Right kidney (tissue), 1 donor: ENCODE data around the gene KCNIP2.
A peak's percentile ranks its signal among the peaks of the same experiment; 100 is the strongest.

Source experiments
- DNase-seq: peaks from one replicate; pipeline ENCODE4 v3.0.0-alpha.2; 2016

KCNIP2 gene

DNA sequence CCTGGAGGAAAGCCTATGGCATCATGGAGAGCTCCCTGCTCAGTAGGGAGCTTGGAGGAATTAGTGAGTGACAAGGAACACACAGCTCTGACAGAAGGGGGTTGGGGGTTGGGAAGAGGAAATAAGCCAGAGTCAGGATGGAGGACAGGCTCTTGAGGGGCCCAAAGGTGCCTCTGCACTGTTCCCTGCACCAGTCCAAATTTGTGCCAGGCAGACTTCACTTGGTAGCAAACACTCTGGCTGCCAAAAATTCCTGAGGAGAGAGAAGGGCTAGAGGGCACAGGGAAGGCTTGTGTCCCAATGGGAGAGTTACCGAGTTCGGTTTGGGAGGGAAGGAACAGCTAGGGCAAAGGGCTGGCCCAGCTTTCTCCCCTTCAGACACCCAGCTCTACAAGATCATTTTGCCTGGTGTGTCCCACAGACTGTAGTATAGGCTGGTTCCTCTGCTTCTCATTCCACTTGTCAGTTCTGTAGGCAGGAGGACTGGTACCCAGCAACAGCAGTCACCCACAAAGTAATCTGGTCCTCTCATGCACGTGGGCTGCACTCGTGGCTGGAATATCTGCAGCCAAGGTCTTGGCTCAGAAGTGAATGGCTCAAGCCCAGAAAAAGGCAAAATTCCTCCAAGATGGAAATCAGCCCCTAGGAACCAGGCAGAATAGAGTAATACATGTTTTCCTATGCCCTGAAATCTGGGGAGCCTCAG is 8.0 kb upstream of the KCNIP2 start:
- DNase-seq = no peak

DNA sequence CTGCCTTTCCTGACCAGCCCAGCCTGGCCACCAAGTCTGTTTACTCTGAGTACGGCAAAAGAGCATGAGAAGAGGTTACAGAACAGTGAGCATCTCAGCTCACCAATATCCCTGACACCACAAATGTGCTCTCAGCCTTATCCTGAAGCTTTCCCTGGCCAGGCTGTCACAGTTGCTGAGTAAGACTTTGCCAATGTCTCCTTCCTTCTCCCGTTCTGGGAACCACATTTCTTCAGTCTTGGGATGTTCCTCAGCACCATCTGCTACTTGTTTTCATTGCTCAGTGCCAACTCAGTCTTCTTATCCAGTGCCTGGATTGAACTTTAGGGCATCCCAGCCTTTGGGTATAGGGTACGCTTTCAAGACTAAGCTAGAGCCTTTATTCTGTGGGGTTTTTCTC is 7.1 kb upstream of the KCNIP2 start:
- no peak for DNase-seq

DNA sequence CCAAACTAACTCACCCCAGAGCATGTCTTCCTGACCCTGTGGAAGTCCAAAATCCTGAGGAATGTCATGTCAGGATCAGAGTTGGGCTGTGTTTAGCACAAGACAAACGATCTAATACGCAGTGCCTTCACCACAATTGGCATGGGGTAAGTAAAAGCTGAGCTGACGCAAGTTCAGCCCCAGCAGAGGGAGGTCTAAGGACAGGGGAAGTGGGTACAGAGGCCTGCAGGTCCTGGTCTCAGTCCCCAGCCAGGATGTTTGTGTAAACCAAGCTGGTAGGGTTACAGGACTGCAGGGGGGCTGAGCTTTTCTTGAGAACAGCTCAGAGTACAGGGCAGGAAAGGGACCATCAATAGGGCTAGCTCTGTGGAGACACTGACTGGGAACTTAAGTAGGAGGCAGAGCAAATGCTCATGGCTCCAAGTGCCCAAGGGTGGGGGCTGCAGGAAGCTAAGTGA is 5.3 kb upstream of the KCNIP2 start:
- DNase-seq = no peak

DNA sequence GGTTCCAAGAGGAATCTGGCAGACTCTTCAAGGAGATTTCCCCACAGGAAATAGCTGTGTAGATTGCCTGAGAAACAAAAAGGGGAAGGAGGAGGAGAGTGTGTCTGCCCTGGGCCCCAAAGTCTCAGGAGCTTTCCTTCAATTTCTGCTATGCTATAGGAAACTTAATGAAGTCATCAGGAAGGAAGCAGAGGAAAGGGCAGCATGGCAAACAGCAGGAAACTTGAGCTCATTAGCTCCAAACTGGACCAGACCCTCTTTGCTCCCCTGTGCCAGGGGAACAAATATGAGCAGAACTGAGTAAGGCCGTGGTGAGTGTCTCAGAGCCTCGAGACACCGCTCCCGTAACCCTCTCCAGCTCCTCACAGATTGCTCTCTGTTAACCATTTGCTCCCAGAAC is 4.8 kb upstream of the KCNIP2 start:
- DNase-seq = no peak

DNA sequence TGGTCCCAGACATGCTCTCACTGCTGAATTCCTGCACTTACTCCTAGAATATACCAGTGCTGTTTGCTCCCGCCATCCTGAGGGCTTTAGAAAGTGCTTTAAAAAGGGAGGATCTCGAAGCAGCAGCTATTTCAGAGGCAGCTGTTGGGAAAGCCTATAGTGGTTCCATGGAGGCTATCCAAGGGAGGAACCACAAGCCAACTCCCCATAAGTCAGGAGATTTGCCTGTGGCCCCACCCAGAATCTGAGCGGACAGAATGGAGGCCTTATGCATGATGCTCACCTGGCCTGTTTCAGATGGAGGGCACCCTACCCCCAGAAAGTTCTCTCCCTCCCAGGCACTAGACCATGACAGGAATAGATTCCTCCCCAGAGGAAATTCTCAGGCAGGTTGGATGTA is 2.3 kb upstream of the KCNIP2 start:
- no peak for DNase-seq

DNA sequence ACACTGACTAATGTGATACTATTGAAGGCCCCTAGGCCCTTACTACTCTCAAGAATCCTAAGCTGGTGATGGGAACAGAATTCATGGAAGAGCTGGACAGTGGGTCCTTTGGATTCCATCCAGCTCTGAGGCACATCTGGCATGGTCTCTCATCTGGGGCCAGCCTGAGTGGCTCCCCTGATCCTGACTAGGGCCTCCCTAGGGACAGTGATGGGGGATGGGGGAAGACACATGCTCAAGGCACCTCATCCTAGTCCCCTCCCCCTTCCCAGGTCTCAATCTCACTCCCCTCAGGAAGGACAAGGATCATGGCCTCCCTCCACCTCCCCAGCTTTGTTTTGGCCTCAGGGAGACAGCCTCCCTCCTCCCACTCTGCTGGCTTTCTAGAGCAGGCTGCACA is 1.8 kb downstream of the KCNIP2 start:
- no peak for DNase-seq

DNA sequence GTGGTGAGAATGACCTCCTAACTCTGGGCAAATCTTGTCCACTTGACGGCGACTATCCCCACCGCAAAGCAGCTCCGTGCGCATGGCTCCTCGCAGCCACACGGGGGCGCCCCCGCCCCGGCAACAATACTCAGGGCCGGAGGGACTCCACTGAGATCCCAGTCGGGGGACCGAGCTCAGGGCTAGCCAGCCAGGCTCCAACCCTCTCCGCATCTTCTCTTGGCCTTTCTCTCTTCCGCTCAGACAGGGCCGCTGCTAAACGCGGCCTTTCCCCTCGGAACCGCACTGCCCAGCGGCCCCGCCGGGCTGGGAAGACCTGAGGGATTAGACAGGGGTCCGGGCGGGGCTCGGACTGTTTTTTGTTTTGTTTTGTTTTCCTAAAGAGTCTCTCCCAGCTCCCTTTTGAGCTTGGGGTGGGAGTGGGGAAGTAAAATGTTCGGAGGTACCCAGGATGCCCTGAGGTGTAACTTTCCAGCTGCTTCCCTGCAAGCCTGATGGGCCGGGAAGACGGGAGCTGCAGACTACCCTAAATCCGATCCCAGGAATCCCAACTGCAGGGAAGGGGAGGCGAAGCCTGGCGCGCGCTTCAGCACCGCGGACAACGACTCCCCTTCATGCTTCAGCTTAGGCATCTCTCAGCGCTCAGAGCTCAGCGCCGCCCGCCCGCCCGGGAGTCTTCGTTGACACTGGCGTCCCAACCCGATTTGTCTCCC is 2.7 kb downstream of the KCNIP2 start:
- DNase-seq = peak; percentile 86

DNA sequence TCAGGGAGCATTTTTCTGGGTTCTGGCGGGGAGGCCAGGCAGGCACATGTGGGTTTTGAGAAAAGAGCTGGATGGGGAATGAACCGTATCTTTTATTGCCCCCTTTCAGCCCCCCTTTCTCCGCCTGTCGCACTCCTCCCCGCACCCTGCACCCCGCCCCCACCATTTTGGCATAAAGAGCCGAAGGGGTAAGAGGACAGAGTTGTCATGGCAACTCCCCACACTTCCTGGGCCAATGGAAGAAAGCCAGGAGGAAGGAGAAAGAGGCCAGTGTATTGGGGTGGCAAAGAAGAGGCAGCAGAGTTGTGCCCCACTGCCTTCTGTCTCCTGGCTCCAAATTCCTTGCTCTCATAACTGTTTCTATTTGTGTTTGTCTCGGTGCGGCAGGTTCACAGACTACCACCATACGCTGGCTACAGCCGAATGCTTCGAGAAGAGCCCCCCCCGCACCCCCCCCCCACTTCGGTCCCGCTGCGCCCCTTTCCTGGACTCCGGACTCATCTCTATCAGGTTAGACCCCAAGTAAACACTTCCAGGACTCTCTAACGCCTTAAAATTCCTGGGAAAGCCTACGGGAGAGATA is 3.4 kb downstream of the KCNIP2 start:
- DNase-seq = no peak

DNA sequence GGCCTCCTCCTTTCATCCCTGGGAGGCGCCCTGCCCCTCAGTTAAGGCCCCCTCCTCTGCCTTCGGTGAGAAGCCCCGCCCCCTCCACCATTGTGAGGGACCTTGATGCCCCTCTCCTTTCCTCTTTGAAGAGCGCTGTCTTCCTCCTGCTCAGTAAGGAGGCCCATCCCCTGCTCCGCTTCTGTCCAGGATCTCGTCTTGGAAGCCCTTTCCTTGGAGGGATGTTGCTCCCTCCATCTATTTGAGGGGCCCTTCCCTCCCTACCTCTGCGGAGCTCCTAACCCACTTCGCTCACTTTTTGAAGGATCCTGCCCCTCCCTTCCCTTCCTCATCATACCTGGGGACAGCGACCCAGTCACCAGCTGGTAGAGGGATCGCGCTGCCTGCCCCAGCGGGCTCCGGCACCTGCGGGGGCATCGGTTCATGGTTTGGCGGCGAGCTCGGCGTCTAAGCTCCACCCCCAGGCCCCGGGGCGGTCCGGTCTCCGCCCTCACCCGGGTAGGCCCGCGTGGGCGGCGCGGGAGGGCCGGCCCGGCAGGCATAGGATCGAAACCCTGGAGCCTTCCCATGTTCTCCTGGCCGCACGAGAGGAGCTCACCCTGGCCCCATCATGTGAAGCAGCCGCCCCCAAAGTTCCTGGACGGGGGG is 4.1 kb downstream of the KCNIP2 start:
- peak; percentile 41 for DNase-seq

DNA sequence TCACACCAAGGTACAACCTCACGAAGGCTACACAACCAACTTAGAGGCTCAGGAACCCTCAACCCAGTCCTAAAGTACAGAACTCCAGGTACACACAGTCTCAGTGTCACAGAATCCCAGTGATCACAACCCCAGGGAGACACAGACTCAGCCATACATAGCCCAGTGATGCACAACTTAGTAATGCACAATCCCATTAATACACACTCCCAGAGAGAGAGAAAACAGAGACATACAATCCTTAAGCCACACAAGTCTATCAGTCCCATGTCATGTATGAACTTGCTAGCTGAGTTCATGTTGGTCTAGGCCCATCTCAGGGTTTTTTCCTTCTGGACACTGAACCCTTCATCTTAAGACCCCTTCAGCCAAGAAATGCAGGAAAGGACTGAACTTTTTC is 4.6 kb downstream of the KCNIP2 start:
- DNase-seq = no peak

DNA sequence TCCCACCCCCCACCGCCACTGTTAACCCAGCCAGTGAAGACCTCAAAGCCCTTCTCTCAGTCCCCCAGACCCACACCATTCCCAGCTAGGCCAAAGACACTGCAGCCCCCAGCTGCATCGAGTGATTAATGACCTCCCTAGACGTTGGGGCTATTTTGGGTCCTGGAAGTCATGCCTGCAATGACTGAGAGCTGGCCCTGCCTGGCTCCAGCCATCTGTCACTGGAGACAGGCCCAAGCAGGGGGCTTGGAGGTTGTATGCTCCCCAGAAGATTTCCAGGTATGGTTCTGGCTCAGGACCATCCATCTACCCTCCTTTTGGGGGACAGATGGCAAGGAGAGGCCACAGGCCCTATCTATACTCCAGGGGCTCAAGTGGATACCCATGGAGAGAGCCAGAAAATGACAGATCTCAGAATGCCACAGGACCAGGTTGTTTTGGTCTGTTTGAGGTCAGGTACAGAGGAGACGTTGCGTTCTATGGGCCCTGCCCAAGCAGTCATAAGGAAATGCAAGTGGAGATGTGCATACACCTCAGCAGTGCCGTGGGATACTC is 5.1 kb downstream of the KCNIP2 start:
- DNase-seq = no peak

DNA sequence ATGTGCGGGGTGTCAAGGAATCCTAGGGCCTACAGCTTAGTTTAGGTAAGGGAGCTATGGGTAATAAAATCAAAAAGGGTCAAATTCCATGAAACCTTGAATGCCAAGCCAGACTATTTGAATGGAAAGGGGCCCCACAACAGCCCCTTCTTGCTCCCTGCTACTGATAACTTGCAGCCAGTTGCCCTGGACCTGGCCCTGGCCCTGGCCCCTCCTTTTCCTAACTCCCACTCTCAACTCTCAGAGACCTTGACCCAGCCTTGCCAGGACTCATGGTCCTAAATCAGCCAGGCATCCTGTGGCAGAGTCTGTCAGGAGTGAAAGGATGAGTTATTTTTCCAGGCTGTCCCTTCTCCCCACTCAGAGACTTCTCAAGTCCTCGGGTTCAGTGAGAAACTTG is 5.9 kb downstream of the KCNIP2 start:
- no peak for DNase-seq

DNA sequence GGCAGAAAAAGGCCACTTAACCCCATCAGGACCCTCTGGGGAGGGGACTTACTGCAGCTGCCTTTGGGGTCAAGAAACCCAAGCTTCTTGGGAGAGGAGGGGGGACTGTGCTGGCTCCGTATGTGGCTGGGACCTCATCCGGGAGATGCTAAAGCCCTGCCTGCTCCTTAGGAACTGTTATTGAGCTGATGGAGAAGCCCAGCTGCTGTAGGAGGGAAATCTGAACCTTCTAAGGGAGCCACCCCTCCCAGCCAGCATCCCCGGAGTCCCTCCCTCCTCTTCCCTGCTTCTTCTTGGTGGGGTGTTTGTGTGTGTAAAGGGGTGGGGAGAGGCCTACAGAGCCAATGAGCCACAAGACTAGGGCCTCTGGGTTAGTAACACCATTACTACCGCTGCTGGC is 8.2 kb downstream of the KCNIP2 start:
- no peak for DNase-seq

DNA sequence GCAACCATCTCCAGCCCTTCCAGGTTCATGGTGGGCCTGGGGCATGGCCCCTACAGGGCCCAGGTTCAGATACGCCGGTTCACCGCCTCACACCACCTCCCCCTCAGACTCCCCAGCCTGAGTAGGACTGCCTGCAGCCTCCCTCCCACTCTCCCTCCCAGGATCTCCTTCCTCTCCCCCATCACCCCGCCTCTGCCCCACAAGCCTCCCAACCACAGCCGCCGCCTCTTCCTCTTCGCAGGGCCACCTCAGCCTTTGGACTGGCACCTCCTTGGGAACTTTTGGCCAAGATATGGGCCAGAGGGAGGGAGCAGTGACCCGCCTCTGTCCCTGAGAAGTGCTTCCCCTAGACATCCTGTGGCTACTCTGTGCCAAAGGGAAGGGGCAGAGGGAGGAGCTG is 9.3 kb downstream of the KCNIP2 start:
- no peak for DNase-seq

DNA sequence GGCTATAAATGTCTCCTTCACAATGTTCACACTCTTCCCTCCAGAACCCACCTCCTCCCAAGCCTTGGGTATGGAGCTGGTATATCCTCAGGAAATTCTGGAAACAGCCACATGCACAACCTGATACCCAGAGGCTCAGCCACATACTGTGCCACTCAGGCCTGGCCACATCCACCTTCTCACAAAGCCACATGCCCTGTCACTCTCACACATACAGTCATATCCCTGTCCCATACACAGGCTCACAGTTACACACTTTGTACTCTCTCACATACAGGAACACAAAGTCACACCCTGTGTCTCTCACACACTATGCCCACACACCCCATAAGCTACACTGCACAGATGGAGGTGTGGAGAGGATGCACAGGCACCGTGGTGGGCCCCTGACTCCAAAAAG is 10.1 kb downstream of the KCNIP2 start:
- DNase-seq = no peak

DNA sequence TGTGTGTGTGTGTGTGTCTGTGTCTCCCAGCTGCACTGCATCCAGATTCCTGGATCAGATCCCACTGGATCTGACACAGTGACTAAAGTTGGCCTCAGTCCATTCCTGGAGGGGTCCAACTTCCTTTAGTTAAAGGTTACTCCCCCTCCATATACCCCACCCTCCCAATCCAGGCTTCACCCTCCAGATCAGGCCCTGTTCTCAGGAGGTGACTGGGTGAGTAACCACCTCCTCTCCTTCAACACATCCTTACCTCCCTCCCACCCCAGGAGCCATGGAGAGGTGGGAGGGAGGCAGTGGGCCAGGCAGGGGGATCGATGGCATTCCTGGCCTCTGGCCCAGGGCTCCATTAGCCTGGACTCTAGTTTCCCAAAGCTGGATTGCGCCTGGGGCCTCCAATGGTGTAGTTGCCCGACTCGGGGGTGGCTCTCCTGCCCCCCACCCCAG is 11.3 kb downstream of the KCNIP2 start:
- DNase-seq = no peak

DNA sequence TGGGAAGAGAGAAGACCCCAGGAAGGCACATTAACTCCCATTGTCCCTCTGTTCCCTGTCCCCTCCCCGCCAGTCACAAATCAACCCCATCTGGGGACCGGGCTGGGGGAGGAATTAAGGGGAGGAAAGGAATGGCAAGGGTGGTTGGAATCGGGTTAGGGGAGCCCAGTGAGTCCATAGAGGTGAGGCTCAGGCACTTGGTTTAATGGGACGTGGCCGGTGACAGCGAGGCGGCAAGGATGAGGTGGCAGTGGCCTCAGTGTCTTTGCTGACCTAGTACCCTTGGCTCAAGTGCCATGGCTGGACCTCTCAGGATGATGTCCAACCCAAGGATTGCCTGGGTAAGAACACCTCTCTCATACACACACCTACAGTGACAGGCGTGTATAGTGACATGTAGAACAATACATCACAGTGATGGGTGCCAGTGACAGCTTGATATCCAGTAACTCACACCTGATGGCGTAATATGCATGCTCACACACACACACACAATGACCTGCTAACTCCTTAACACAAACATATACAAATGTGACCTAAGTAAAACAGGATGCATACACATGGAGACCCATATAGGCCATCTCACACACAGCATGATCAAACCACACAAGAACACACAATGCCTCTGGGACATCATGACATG is 12.3 kb downstream of the KCNIP2 start:
- no peak for DNase-seq

DNA sequence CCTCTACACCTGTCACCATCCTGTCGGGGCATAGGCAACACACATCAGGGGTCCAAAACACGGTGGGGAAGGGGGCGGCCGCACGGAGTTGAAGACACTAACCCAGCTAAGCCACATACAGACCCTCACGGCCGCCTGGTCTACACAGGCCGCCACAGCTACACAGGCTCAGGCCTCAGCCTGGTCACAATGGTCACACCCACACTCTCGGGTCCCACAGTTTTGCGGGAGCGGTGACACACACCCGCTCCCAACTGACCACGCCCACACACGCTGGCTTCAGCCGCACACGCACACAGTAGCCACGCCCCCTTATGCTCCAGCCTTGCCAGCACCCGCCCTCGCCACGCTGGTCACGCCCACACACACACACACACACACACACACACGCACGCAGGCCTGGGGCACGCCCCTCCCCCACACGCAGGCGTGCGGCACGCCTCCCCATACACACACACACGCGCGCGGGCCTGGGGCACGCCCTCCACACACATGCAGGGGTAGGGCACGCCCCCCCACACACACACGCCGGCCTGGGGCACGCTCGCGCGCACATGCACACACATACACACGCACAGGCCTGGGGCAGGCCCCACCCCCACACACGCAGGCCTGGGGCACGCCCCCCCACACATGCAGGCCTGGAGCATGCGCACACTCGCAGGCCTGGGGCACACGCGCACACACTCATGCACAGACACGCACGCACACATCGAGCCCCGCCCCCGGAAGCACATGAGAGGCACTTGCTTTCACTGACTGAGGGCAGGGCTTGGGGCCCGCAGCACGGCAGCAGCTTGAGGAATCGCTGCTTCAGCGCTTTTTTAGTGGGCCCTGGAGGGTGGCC is 13.1 kb downstream of the KCNIP2 start:
- peak; percentile 98 for DNase-seq

DNA sequence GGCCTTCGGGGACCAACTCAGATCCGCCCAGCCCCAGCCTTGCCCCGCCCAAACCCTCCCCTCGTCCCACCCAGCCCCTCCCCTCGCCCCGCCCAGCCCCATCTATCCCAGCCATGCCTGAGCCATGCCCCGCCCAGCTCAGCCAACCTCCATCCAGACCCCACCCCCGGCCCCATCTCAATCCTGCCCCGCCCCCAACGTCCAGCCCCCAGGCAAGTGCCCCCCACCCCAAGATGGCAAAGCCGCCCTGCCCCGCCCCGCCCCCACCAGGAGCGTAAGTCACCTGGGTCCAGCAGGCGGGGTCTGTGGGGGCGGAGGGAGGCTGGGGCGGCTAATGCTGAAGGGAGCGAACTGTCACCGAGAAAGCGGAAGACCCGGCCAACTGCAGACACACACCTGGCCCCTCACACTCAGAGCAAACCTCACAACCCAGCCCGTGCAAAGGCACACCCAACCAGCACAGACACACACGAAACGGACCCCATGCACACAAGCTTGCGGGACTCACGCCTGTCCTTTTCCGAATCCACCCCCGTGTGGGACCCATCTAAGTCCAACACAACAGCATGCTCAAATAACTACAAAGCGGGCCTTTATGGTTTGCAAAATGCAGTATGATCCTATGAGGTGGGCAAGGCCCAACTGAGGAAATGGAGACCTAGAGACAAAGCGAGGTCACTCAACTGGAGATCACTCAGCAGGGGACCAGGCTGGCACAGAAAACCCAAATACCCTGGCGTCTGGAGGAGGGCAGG is 13.9 kb downstream of the KCNIP2 start:
- peak; percentile 75 for DNase-seq

DNA sequence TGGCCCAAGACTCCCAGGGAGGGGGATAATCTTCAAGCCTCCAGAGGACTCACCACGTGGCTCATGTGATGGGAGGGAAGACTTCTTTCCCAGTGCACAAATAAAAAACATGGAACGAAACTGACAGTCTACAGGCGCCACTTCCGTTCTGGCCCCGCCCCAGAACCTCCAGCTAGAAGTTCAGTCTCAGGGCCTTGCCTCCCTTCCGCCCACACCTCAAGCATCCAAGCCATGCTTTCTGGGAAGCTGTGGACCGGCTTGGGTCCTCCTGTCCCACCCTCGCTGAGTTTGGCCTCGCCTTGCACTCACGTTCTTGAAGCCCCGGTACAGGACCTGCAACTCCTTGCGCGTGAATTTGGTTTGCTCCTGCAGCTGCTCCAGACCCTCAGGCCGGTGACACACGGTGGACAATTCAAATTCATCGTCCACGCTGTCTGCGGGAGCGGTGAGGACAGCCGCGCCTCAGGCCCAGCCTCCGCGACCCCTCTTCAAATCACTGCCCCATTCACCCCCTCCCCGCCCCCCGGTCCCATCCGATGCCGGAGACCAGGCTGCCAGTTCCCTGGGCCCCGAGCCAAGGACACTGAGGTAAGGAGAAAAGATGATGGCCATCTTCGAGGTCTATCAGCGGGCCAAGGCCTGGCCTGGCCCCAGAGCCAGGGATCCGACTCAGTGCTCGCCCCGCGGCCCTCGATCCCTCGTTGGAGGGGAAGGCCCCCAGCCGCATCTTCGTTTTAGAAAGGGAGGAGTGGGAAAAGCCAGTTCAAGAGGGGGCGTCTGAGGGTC is 14.6 kb downstream of the KCNIP2 start:
- peak; percentile 59 for DNase-seq
